NCI-H345 treated with DMSO at 0.1 percent for 48 hours (cell line): ENCODE measurements around the gene PODXL2.
"Not testable (repeated sequence)": the region's sequence is repeated elsewhere in the genome, so short reads cannot be mapped to it uniquely, and the experiment has no call there.

Source experiments
- DNase-seq: peaks from one replicate; lab custom pipeline; 2025; ENCODE audit not compliant: unreplicated experiment; lab: John Stamatoyannopoulos, UW

Gene PODXL2

DNA sequence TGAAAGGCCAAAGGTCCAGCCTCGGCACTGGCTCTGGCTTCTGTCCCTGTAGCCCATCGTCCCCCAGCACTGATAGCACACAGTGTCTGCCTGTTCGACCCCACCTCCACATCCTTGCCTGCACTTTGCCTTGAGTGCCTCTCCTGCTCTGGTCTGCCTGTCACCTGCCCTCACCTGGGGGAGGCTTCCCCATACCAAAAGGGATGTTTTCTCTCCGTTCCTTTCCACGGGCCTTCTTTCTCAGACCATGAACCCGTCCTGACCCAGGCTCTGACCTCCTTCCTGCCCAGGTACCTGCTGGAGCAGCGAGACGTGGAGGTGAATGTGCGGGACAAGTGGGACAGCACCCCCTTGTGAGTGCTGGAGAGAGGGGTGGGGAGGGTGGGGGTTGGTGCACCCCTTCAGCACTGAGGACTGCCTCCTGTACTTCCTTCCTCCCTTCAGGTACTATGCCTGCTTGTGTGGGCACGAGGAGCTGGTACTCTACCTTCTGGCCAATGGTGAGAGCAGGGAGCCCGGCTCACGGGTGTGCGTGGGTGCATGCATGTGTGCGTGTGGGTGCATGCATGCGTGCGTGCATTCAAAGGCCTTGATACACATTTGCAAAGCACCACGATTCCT lies 45.2 kb downstream of the PODXL2 start:
- DNase-seq, result no peak

DNA sequence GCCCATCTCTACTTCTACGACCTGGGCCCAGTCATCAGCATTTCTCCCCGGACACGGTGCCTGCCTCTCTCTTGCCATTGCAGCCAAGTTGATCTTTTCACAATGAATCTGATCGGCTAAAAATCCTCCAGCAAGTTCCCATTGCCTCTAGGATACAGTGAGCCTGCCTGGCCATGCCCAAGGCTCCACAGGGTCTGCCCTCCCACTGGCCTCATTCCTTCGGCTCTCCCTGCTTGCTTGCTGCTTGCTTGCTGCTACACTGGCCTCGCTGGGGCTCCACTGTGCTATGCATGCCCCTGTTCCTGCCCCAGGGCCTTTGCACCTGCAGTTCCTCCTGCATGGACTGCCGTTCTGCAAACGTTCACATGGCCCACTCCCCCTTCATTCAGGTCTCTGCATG lies 45.8 kb downstream of the PODXL2 start:
- no peak for DNase-seq

DNA sequence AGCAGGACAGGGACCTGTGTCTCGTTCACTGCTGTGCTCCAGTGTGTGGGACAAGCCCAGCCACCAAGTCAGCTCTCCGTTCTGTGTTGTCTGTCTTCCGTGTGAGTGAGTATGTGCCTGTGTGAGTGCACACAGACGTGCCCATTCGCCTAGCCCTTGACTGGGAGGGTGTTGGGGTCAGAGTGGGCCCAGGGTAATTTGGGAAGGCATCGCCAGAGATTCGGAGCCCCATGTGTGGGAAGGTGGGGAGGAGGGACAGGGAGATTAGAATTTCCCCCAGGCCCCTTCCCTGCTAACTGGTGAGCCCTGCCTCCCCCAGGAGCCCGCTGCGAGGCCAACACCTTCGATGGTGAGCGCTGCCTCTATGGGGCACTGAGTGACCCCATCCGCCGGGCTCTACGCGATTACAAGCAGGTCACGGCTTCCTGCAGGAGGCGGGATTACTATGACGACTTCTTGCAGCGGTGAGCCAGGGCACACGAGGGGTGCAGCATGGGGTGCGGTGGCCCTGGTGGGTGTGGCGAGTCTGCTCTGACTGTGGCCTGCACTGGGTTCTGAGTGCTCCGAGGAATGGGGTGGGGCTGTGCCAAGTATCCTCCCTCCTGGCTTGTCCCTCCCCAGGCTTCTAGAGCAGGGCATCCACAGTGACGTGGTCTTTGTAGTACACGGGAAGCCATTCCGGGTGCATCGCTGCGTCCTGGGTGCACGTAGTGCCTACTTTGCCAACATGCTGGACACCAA lies 46.8 kb downstream of the PODXL2 start:
- DNase-seq, result no peak

GRCh38 chr3:127676456-127676855 lies 47.5 kb downstream of the PODXL2 start:
- no peak for DNase-seq

- DNase-seq, result no peak
These were observed 48.0 kb downstream of the PODXL2 start for GRCh38 chr3:127676921-127677351.

DNA sequence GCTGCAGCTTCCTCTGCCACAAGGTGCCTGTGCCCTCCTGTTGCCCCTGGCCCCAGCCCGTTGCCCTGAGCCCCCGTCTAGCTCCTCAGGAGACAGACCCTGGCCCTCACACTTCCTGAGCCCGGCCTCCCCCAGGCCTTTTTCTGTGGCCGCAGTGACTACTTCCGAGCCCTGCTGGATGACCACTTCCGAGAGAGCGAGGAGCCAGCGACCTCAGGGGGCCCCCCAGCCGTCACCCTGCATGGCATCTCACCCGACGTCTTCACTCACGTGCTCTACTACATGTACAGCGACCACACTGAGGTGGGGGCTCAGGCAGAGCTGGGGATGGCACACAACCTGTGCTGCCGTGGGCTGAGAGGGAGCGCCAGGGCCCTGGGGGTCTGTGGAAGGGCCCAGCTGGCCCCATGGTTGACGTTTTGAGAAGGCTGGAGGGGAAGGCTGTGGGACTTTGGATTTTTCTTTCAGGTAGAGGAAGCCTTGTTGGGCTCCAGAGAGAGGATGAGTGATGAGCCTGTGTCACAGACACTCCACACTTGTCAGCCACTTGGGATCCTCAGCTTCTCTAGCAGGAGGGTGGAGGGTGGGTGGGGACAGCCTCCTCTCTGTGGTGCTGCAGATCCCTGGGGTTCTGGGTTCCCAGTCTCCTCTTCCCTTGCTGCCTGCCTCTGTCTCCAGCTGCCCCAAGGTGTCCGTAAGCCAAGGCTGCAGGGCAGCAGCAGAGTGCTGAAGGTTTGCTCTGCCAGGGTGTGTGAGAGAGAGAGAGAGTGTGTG lies 48.7 kb downstream of the PODXL2 start:
- no peak for DNase-seq

DNA sequence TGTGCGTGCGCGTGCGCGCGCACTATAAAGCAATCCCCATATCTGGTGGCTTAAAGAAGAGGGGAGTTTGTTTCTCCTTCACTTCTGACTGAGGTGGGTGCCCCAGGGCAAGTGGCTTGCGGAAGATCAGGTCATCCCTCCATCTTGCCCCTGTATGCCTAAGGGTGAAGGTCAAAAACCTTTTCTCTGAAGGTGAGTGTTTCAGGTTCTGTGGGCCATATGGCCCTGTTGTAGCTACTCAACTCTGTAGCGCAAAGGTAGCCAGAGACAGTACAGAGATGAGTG lies 49.3 kb downstream of the PODXL2 start:
- no peak for DNase-seq

DNA sequence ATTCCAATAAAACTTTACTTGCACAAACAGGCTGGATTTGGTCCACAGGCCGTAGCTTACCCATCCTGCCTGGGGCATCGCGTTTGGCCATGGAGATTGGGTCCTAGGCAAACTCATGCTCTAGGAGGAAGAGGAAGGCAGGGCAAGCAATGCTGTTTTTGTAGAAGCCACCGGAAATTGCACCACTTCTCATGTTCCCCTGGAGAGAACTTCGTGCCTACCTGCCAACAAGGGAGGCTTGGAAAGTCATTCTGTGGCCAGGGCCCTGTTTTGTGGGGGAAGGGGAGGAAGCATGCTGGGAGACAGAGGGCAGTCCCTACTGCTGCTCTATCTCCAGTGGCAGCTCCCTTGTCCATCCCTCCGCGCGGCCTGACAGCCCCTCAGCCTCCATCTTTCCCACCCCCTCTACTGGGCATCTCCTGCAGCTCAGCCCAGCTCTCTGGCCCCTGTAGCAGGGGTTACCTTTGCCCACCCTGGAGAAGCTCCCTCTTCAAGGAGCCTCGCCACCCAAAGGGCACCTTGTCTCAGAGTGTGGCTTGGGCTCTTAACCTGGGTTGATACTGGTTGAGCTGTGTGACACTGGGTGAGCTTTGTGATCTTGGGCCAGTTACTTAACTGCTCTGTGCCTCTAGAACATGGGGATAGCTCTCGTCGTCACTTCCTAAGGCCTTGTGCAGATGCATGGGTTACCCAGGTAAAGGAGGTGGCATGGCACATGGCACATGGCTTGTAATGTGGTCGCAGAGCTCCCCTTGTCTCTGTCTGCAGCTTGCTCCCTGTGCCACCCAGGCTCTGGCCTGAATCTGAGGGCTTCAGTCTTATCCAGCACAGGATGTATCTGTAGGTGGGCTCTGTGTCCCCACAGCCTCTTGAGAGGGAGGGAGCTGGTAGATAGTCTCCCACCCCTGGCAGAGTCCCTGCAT lies 49.9 kb downstream of the PODXL2 start:
- no peak for DNase-seq

DNA sequence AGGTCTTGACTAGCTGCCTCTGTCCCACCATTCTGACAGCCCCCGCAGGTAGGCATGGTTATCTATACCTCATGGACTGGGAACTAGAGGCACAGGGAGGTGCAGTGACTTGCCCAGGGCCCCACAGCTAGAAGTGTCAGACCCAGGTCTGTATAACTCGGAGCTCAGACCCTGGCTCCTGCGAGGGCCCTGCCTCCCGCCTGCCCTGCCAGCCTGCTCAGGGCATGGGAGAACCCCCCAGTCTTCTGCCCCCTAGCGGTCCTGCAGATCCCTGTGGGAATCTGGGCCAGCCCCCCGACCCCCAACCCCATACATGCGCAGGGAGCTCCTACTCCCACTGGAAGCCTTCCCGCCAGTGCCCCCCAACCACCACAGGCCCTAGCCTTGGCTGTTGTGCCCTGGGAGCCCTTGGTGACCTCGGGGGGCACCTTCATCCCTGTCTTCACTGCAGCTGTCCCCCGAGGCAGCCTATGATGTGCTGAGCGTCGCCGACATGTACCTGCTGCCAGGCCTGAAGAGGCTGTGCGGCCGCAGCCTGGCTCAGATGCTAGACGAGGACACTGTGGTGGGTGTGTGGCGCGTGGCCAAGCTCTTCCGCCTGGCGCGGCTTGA lies 50.7 kb downstream of the PODXL2 start:
- DNase-seq, result no peak

DNA sequence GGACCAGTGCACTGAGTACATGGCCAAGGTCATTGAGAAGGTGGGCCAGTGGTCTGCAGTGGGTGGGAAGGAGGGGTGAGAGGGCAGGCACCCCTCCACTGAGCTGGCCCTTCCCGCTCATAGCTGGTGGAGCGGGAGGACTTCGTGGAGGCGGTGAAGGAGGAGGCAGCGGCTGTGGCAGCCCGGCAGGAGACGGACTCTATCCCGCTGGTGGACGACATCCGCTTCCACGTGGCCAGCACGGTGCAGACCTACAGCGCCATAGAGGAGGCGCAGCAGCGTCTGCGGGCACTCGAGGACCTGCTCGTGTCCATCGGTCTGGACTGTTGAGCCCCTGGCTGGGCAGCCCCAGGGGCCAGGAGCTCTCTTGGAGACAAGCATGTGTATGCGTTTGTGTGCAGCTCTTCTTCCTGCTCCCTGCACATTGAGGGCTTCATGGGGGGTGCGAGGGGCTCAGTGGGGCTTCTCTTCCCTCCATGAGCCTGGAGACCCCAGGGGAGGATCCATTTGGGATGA lies 51.2 kb downstream of the PODXL2 start:
- DNase-seq, result no peak

DNA sequence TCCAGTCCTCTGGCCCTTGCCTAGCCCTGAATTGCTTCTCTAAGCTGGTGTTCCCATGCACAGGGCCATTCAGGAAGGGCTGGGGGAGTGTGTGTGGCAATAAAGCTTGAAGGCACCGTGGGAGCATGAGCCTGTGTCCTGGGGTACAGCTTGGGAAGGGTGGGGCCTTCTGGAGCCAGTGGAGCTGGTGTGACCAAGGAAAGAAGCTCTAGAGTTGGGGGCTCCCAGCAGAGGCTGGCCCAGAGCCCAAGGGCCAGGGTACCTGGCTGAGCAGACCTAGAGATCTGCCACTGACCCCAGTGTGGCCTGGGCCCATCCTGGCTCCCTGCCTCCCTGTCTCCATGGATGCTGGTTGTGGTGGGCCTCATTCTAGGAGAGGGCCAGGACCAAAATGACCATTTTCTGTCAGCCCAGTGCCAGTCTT lies 51.8 kb downstream of the PODXL2 start:
- DNase-seq, result no peak

GRCh38 chr3:127682175-127682554 lies 53.2 kb downstream of the PODXL2 start:
- DNase-seq, result not testable (repeated sequence)

GRCh38 chr3:127682561-127682960 lies 53.6 kb downstream of the PODXL2 start:
- DNase-seq, result no peak

- DNase-seq, result no peak
These were observed 56.1 kb downstream of the PODXL2 start for GRCh38 chr3:127684871-127685707.

- DNase-seq, result no peak
These were observed 56.9 kb downstream of the PODXL2 start for GRCh38 chr3:127685708-127686511.

DNA sequence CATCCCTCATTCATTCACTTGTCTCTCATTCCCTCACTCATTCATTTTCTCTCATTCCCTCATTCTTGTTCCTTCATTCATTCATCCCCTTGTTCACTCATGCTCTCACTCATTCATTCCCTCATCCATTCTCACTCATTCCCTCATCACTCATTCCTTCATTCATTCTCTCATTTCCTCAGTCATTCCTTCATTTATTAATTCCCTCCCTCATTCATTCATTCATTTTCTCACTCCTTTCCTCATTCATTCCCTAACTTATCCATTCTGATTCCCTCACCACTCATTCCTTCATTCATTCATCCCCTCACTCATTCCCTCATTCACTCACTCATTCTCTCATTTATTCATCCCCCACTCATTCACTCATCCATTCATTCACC lies 57.5 kb downstream of the PODXL2 start:
- DNase-seq, result no peak

DNA sequence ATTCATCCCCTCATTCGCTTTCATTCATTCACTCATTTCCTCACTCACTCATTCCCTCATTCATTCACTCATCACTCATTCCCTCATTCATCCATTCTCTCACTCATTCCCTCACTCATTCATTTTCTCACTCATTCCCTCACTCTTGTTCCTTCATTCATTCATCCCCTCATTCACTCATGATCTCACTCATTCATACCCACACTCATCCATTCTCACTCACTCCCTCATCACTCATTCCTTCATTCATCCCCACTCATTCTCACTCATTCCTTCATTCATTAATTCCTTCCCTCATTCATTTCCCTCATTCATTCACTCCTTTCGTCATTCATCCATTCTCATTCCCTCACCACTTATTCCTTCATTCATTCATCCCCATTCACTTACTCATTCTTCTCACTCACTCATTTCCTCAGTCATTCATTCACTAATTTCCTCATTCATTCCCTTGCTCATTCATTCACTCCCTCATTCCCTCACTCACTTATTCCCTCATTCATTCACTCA lies 58.3 kb downstream of the PODXL2 start:
- no peak for DNase-seq

GRCh38 chr3:127688022-127688415 lies 59.0 kb downstream of the PODXL2 start:
- no peak for DNase-seq
